Pancreas (tissue), 10 donors: Measurements from ENCODE around the gene ARHGAP28. TPM values are rescaled to one million over a fixed set of nuclear protein-coding genes. Genes with fewer than 3 reads are reported as not detected.

ENCODE experiments used
- ATAC-seq, 4 donors: fragments of 200-7000 bp; cut with Tn5 transposase; one replicate each; pipeline versions ENCODE4 v1.8.0 to v1.9.1; 2020; ENCODE audit warnings: mild to moderate bottlenecking in 4 of 4, moderate library complexity in 4 of 4
- DNase-seq, 6 donors: peaks; one replicate each; pipeline ENCODE4 v3.0.0-alpha.2; 2020
- FAIRE-seq: peaks from 2 replicates; lab custom pipeline; 2012; peaks lifted over from hg19 to GRCh38; lab: Jason Lieb, UNC
- H3K27ac ChIP-seq, 4 donors: fragments of 200-600 bp; sonication (generic); 1 replicate in 3 of 4; 2 replicates in 1 of 4; pipeline versions ENCODE4 v1.5.0 to v1.8.0; 2020
- H3K27me3 ChIP-seq, 4 donors: fragments of 200-600 bp; one replicate each; pipeline ENCODE4 v1.8.0; 2021
- H3K36me3 ChIP-seq, 3 donors: fragments of 200-600 bp; sonication (generic) in 1 of 3; one replicate each; pipeline versions ENCODE4 v1.5.0 to v1.8.0; 2020 to 2021
- H3K4me1 ChIP-seq, 3 donors: fragments of 200-600 bp; one replicate each; pipeline ENCODE4 v1.8.0; 2021
- H3K4me3 ChIP-seq, 4 donors: fragments of 200-600 bp; sonication (generic) in 2 of 4; one replicate each; pipeline versions ENCODE4 v1.5.0 to v1.8.0; 2020 to 2021
- H3K9me3 ChIP-seq, 4 donors: fragments of 200-600 bp; one replicate each; pipeline ENCODE4 v1.8.0; 2021
- WGBS, 2 donors: extraction: QIAGEN DNeasy Blood & Tissue Kit; methylation state at CpG; one replicate each; pipeline ENCODE4 v1.1.7; 2013; 5-methylcytosine and 5-hydroxymethylcytosine counted together
- intact Hi-C, 3 donors: fragments of 100-400 bp; cut with DNase I; formaldehyde crosslinking; loops; one replicate each; pipeline versions ENCODE4 v1.11.1 to v1.14.2; 2022
- polyA plus RNA-seq, 2 donors: library from polyadenylated mRNA; stranded (reverse); fragments of 200-250 nt; gene quantifications; one replicate each; pipeline ENCODE4 v1.2.3, GENCODE V29; 2013
- total RNA-seq, 6 donors: library from RNA; stranded (reverse); fragmentation: NEBNext Ultra II Directional in 4 of 6; extraction: Animal tissue kit (Norgen Biotek cat#: 25700) in 4 of 6; gene quantifications; one replicate each; pipeline versions ENCODE4 v1.2.1 to v1.2.4, GENCODE V29; 2021 to 2023
- TF ChIP-seq, protein P1 (sequence below), 4 donors: fragments of 200-600 bp; sonication (generic) in 3 of 4; IDR thresholded peaks; one replicate each; pipeline versions ENCODE4 v1.5.0 to v1.8.0; 2021; ENCODE audit warnings: antibody characterized with exemption in 4 of 4
- donor health status: healthy with polysubstance abuse.
- donor health status: DM: no; HTN: no; CAD: no; lungs with moderate emphysema.
- donor health status: DM: no; HTN: no; CAD: no.
- donor health status: control.
- donor health status: control.
- donor health status: Bipolar disorder and iron deficiency.
- donor health status: DM: yes; HTN: yes; CAD: no.
- donor health status: DM: no; HTN: no; CAD: no.
- donor health status: DM: no; HTN: no; CAD: no.
- donor health status: DM: yes; HTN: yes; CAD: no.

Gene ARHGAP28
- total and polyA plus RNA-seq, 8 donors: 0.91 to 9.9 (median 6.9) TPM

DNA sequence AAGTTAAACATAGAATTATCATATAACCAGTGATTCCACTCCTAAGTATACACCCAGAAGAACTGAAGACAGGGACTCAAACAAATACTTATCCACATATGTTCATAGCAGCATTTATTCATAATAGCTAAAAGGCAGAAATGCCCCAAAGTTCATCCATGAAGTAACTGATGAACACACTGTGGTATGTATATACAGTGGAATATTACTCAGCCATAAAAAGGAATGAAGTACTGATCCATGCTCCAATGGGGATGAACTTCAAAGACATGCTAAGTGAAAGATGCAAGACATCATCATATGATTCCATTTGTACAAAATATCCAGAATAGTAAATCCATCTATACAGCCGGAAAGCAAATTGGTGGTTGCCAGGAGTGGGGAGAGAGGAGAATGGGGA, 230.6 kb downstream of the ARHGAP28 start:
- 97 to 100% methylated on average over 1 of the region's 1 CpG for WGBS, 2 donors
- intact Hi-C loops: no loop called here
- Histone ChIP-seq H3K4me3 (no peak overlapping the region), H3K36me3 (no peaks in the 10 kb centered on the region), H3K4me1 (peaks cover 0 to 42% (median 12%) of the 10 kb centered on the region in 3 donors), H3K9me3 (no peaks in the 10 kb centered on the region), H3K27ac (no peak overlapping the region), H3K27me3 (no peaks in the 10 kb centered on the region)
- no peak for FAIRE-seq
- ATAC-seq: no peak
- DNase-seq: no peak
- TF ChIP-seq, protein P1, sequence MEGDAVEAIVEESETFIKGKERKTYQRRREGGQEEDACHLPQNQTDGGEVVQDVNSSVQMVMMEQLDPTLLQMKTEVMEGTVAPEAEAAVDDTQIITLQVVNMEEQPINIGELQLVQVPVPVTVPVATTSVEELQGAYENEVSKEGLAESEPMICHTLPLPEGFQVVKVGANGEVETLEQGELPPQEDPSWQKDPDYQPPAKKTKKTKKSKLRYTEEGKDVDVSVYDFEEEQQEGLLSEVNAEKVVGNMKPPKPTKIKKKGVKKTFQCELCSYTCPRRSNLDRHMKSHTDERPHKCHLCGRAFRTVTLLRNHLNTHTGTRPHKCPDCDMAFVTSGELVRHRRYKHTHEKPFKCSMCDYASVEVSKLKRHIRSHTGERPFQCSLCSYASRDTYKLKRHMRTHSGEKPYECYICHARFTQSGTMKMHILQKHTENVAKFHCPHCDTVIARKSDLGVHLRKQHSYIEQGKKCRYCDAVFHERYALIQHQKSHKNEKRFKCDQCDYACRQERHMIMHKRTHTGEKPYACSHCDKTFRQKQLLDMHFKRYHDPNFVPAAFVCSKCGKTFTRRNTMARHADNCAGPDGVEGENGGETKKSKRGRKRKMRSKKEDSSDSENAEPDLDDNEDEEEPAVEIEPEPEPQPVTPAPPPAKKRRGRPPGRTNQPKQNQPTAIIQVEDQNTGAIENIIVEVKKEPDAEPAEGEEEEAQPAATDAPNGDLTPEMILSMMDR (IDR thresholded peaks at IDR 0.05): no peak

DNA sequence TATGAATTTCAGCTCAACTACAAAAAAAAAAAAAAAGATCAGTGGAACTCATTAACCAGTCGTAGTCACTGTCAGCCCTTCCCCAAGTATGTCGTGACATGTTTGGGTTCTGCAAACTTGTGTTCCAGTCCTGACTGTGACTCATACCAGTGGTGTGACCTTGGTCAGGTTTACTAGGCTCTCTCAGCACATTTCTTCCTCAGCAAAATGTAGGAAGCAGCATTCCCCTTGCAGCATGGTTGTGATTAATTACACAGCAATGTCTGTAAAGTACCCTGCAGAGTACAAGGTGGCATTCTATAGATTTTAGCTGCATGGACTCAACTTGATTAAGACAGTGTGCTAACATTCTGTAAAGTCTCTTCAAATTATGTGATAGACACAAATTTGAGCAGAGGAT, 231.1 kb downstream of the ARHGAP28 start:
- Histone ChIP-seq H3K27ac (no peak overlapping the region), H3K4me1 (peaks cover 0 to 38% (median 9%) of the 10 kb centered on the region in 3 donors), H3K36me3 (no peaks in the 10 kb centered on the region), H3K4me3 (no peak overlapping the region), H3K27me3 (no peaks in the 10 kb centered on the region), H3K9me3 (no peaks in the 10 kb centered on the region)
- FAIRE-seq (no peak), DNase-seq (no peak), ATAC-seq (peak in 2 of 4 donors; percentile 30 to 48)
- intact Hi-C loops: no loop called here
- WGBS, 2 donors: 47 to 53% methylated on average over 2 of the region's 2 CpGs
- TF ChIP-seq, protein P1 (IDR thresholded peaks at IDR 0.05): no peak

DNA sequence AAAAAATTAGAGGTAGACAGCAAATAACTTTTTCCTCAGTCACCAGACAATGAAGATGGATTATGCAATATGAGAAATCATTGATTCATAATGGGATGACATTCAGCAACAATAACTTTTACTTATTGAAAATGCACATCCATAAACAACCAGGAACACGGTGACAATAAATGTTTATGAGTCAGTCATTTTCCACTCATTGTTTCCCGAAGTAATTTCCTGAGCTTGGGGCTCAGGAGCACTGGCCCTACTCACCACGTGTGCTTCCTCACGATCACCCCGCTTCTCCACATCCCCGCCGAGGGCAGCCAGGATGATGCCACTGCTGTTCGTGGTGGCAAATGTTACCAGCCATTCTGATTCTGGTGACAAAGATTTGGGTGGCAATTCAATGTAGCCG, 231.8 kb downstream of the ARHGAP28 start:
- Histone ChIP-seq H3K27me3 (no peaks in the 10 kb centered on the region), H3K4me1 (peaks cover 0 to 34% (median 2%) of the 10 kb centered on the region in 3 donors), H3K36me3 (no peaks in the 10 kb centered on the region), H3K4me3 (no peak overlapping the region), H3K9me3 (no peaks in the 10 kb centered on the region), H3K27ac (no peak overlapping the region)
- TF ChIP-seq, protein P1 (IDR thresholded peaks at IDR 0.05): no peak
- FAIRE-seq: no peak
- no peak for DNase-seq
- intact Hi-C loops: no loop called here
- WGBS, 2 donors: 88 to 91% methylated on average over 9 of the region's 9 CpGs
- ATAC-seq: no peak

DNA sequence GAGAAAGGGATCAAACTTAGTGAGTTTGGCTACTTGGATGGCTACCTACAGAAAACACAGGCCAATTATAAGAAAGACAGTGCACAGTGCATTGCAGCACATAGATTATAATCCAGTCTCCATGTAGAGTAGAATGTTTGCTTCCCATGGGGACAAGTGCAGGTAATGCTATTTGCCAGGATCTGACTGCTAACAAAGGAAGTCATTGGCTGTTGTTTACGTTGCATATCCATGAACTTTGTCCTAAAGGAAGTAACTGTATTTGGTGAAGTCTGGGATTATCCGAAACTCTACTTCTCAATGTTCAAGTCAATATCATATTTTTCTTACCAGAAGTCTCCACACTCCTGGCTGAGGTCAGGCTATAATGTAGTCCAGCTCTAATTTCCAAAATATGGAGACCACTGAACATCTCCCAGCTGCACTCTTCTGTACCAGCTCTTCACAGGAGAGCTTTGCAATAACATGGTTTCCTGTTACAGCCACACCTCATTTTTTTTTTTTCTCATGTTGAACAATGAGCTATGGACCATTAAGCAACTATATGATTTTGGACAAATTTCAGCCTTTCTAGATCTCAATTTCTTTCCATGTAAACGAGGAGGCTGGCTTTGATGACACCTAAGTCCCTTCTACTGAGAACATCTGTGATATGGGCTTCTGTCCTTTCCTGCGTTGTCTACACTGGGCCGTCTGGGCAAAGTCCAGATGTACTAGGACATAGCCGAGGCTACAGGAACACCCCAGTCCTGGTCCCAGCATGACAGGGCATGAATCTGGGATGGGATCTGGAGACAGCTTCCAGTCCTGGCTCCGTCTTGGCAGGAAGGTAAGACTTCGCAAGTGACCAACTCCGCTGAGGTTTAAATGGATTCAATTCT, 233.3 kb downstream of the ARHGAP28 start:
- no peaks in the 10 kb centered on the region for H3K36me3 ChIP-seq
- no peak overlapping the region for H3K4me3 ChIP-seq
- no peaks in the 10 kb centered on the region for H3K27me3 ChIP-seq
- ATAC-seq: peak; percentile 63 to 88 (median 72)
- DNase-seq: no peak
- TF ChIP-seq, protein P1 (IDR thresholded peaks at IDR 0.05): no peak
- WGBS, 2 donors: 75 to 78% methylated on average over 9 of the region's 9 CpGs
- intact Hi-C loops: no loop called here
- peak overlapping the region in 1 of 4 donors; percentile 3 for H3K27ac ChIP-seq
- no peak for FAIRE-seq
- H3K9me3 ChIP-seq: no peaks in the 10 kb centered on the region
- H3K4me1 ChIP-seq: peaks cover 0 to 22% (median 0%) of the 10 kb centered on the region in 3 donors
